ENCODE measurements around the gene TIMM9. TPM values are rescaled to one million over a fixed set of nuclear protein-coding genes. Genes with fewer than 3 reads are reported as not detected.
"Not testable (repeated sequence)": the region's sequence is repeated elsewhere in the genome, so short reads cannot be mapped to it uniquely, and the experiment has no call there.

TIMM9 gene, protein sequence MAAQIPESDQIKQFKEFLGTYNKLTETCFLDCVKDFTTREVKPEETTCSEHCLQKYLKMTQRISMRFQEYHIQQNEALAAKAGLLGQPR
- total RNA-seq, result 38.8 and 40.7 TPM in 2 replicates

DNA sequence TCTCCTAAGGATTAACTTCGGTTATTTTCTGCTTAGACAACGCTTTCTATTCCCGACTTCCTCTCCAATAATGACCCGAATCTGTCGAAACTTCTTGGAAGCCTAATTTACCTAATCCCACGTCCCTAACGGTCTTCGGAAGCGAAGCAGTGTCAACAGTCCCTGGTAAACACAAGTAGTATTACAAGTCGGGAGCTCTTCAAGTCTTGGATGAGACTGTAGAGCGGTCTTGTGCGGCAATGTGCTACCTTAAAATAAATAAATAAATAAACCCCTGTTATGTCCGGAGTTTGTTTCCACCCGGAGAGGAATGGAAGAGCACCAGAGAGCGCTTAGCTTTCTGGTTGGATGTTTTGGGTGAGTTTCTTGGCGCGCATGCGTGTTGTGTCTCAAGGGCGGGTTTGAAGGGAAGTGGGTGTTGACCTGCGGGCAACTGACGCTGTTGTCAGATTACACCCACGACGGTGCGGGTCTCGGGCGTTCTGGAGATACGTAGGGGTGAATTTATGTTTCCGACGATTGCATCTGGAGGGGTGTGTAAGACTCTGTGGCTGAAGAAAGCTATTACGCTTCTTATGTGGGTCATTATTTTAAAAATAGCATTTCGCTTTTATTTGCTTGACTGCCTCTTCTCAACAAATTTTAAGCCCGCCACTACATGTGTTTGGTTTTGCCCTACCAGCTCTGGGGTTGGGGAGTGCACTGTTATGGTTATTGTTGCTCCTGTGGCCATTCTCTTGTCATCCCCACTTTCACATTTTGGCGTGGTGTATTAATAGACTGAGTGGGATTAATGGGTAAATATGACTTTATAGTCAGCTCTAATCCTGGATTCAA lies at the start of gene TIMM9, which contains the start of gene KIAA0586:
TIMM9 (minus strand) TSS at position 251 of the 837 bp plus-strand sequence. CDS start 15,586 bp downstream, outside the sequence.
KIAA0586 (plus strand) TSS at position 439 of the 837 bp plus-strand sequence. CDS start 546 bp downstream, outside the sequence.
- intact Hi-C loops (cut with micrococcal nuclease), result loop anchor here (1.0 to 10.0 kb wide), 15 partner anchors 32 to 1847 kb away; partner anchors contain the start of genes ACTR10, AP5M1, ARID4A and ARMH4

DNA sequence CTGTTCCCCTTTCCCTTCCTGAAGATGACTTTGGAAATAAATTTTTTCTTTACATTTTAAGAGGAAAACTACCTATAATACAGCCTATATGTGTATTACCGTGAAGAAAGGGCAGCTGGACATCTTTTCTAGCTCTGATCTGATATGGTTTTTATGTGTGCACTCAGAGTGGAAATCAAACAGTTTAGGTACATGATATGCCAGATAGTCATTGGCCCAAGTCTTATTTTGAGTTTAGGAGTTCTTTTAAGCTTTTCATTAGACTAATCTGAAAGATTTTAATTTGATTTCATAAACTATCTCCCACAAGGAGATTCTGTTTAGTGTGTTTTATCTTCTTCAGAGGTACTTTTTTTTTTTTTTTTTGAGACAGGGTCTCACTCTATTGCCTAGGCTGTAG lies 49.0 kb upstream of the TIMM9 start:
- intact Hi-C loops (cut with micrococcal nuclease), result no loop called here

DNA sequence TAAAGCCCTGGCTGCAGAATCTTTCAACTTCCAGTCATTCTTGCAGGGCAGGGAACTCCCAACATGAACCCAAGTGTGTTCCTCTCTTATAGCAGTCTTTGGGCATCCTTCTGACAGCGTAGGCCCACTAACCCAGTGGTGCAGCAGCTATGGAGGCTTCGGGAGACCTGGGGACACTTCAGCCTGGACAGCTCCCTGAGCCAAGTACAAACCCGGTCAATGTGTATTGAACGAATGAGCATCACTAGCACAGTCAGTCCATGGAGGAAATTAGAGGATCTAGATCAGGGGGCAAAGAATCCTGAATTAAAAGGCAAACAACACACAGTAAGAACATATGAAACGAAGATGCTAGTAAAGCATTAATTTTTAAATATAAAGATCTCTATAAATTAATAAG lies 42.0 kb upstream of the TIMM9 start:
- intact Hi-C loops (cut with micrococcal nuclease), result no loop called here

- intact Hi-C loops (cut with micrococcal nuclease), result no loop called here
Measured at GRCh38 chr14:58467575-58467974, 40.2 kb upstream of the TIMM9 start.

DNA sequence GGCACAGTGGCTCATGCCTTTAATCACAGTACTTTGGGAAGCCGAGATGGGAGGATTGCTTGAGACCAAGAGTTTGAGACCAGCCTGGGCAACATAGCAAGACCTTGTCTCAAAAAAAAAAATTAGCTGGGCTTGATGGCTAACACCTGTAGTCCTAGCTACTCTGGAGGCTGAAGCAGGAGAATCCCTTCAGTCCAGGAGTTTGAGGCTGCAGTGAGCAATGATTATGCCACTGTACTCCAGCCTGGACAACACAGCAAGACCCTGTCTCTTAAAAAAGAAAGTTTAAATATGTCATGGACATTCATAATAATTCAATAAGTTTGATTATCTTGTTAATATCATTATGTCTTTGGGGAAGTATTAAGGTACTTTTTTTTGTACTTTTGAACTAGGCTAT lies 39.1 kb upstream of the TIMM9 start:
- intact Hi-C loops (cut with micrococcal nuclease), result no loop called here

DNA sequence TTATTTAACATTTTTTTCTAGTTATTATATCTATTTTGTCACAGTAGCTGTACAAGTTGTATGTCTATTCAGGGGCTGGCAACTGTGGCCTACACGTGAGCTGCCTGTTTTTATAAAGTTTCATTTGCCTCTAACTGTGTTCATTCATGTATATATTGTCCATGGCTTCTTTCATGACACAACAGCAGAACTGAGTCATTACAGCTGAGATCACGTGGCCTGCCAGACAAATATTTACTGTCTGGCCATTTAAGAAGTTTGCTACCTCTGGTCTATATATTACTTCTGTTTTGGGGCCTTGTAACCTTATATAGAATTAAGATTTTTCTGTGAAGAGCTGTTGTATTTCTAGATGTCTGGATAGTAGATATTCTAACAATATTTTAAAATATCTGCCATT lies 38.1 kb upstream of the TIMM9 start:
- intact Hi-C loops (cut with micrococcal nuclease), result no loop called here

DNA sequence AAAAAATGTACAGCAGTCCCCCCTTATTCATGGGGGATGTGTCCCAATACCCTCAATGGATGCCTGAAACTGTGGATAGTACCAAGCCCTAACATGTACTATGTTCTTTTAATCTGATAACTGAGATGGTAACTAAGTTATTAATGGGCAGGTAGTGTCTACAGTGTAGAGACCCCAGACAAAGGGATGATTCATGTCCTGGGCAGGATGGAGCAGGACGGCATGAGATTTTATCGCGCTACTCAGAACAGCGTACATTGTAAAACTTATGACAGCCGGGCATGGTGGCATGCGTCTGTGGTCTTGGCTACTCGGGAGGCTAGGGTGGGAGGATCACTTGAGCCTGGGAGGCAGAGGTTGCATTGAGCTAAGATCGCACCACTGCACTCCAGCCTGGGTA lies 37.3 kb upstream of the TIMM9 start:
- intact Hi-C loops (cut with micrococcal nuclease), result no loop called here

- intact Hi-C loops (cut with micrococcal nuclease), result no loop called here
Measured at GRCh38 chr14:58463147-58463546, 35.8 kb upstream of the TIMM9 start.

- intact Hi-C loops (cut with micrococcal nuclease), result no loop called here
Measured at GRCh38 chr14:58460772-58461171, 33.4 kb upstream of the TIMM9 start.

DNA sequence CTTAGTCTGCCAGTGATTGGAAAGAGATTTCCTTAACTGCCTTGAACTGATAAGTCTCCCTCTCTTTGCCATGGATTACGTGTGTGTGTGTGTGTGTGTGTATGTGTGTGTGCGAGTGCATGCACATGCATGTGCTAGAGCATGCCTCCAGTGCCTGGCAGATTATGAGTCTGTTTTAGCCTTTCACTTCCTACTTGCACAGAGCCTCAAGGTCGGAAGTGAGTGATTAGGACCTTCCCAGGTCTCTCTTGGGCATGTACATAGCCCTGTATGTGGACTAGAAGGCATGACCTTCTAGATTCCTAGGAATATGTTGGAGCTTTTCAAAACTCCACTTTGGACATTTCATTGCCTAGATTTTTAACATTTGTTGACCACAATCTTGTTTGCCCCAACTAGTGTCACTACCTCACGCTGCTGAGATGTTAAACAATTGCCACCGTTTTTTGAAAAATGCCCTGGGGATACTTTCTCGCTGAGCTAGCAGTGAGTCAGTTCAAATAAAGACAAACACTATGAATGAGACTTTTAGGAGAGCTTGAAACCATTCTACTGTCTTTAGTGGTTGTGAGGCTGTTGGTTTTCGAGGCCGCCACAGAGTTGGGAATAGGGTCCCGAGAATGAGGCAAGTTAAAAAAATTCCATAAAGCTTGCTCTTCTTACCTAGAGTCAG lies 28.4 kb upstream of the TIMM9 start:
- intact Hi-C loops (cut with micrococcal nuclease), result no loop called here

GRCh38 chr14:58444627-58445026 lies 17.3 kb upstream of the TIMM9 start:
- intact Hi-C loops (cut with micrococcal nuclease), result no loop called here

- intact Hi-C loops (cut with micrococcal nuclease), result no loop called here
Measured at GRCh38 chr14:58439476-58439875, 12.1 kb upstream of the TIMM9 start.

DNA sequence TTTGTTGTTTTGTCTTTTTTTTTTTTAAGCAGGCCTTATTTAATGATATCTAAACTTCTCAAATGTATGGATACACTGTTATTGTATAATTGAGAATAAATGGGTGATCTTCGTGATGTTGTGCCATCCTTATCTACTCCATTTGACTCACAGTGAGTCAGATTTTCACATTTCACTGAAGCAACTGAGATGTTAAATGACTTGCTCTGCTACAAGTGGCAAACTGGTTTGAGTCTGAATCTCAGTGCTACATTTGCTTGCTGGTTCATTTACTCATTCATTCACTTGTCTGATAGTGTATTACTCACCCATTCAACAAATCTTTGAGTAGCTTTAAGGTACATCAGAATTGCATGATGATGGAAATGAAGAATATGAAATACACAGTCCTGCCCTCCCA lies 2.8 kb upstream of the TIMM9 start:
- intact Hi-C loops (cut with micrococcal nuclease), result no loop called here

DNA sequence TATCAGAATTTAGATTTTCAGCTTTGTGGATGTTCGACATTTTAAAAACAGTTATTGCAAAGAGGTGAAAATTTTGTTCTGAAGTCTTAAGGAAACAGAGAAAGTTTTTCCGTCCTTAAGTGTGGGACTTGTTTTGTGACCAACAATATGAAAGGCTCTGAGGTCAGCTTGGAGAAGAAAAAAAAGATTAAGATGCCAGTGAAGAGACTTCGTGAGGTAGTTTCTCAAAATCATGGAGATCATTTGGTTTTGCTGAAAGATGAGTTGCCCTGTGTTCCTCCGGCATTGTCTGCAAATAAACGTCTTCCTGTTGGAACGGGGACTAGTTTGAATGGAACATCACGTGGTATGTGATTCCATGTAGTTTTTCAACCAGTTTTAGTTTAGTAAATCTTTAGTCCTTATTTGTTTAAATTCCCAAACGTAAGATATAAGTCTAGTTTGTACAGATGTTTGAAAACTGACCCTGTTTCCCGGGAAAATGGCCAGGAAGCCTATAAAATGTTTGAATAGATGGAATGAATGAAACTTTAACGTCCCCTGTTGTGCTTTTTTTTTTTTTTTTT lies 870 bp upstream of the TIMM9 start:
- intact Hi-C loops (cut with micrococcal nuclease), result loop anchor here (2.0 to 10.0 kb wide), 2 partner anchors 1159 to 1737 kb away; partner anchors contain the start of genes AP5M1, DHRS7 and EXOC5

DNA sequence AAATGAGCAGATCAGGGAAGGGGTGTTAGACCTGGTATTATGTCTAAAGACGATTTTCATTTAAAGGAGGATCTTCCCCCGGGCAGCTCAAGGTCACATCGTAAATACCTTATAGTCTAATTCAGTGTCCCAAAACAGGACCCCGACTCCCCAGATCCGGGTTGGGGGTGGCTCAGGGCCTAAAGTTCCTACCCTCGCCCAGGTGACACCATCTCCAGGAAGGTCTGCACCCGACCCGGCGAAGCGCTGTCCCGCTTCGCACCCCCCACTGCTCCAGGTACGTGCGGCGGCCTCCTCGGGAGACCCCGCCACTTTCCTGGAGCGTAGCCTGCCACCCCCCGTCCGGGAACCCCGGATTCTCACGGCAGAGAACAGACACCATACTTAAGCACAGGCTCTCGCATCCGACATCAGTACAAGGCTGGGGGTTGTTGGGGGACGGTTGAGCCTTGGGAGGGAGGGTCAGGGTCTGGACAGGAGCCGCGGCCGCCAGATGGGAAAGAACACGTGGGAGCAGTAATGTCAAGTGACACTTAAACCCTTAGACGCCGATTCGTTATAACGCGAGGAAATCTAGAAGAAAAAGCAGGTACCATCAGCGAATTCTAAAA lies 556 bp downstream of the TIMM9 start:
- intact Hi-C loops (cut with micrococcal nuclease), result loop anchor here (1.0 to 10.0 kb wide), 14 partner anchors 31 to 1846 kb away; partner anchors contain the start of genes ACTR10, ARID4A, ARMH4 and DAAM1

DNA sequence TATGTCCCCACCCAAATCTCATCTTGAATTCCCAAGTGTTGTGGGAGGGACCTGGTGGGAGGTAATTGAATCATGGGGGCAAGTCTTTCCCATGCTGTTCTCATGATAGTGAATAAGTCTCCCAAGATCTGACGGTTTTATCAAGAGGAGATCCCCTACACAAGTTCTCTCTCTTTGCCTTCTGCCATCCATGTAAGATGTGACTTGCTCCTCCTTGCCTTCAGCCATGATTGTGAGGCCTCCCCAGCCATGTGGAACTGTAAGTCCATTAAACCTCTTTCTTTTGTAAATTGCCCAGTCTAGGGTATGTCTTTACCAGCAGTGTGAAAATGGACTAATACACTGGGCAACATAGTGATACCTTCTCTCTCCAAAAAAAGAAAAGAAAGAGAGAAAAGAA lies 10.4 kb downstream of the TIMM9 start:
- intact Hi-C loops (cut with micrococcal nuclease), result not testable (repeated sequence)

GRCh38 chr14:58415636-58416547 lies 11.4 kb downstream of the TIMM9 start:
- intact Hi-C loops (cut with micrococcal nuclease), result no loop called here

DNA sequence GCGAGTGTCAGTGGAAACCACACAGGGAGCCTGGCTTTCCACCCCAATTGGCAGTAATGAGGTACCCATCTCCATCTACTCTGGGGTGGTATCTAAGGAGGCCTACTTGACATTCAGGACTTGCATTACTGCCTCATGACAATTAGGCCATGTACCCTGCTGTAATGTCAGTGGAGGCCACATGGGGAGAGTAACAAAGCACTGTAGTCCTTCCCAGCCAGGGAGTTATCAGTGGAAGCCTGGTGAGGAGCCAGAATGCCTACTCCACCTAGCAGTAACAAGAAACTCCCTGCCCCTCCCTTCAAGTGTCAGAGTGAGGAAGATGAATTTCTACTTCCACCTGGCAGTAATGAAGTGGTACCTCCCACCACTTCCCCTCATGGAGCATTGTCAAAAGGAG lies 12.5 kb downstream of the TIMM9 start:
- intact Hi-C loops (cut with micrococcal nuclease), result no loop called here

DNA sequence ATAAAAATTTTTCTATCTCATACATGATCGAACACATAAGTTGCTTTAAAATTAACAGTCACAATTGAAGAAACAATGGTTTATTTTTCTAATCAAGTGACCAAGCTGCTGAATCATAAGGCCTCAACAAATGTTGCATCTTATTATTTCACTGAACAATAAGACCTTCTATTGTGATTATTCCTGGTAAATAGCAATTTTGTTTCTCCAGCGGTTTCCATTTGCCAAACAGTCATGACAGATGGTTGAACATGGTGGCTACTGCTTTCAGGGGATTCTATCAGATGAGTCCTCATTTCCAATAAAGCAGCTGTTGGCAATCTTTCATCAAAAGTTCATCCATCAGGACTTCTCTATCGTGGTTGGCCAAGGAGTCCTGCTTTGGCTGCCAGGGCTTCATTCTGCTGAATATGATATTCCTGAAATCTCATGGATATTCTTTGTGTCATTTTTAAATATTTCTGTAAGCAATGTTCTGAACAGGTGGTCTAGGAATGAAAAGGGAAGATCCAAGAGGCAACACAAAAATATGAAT lies 18.6 kb downstream of the TIMM9 start:
- intact Hi-C loops (cut with micrococcal nuclease), result no loop called here

GRCh38 chr14:58401587-58401986 lies 25.7 kb downstream of the TIMM9 start:
- intact Hi-C loops (cut with micrococcal nuclease), result no loop called here

Measured in T-helper 1 cell treated with Interleukin-12 subunit alpha and Interleukin-12 subunit beta and Interleukin-4 antibody, amounts not matched to agents 30 ng/mL and 1 ng/mL, for 36 hours (primary cell).